Cerebellar cortex (tissue), 1 donor: Measurements from ENCODE around the gene ANXA3.
A peak's percentile ranks its signal among the peaks of the same experiment; 100 is the strongest.

Experiments
- DNase-seq: peaks from one replicate; pipeline ENCODE4 v3.0.0-alpha.2; 2015; ENCODE audit warnings: low spot score

Gene ANXA3

GRCh38 chr4:78611215-78611558 is 59.6 kb downstream of the ANXA3 start:
- no peak for DNase-seq

- peak; percentile 15 for DNase-seq
Observed at GRCh38 chr4:78612398-78613178, 61.0 kb downstream of the ANXA3 start.

- DNase-seq, result no peak
Observed at GRCh38 chr4:78613522-78614321, 62.2 kb downstream of the ANXA3 start.

GRCh38 chr4:78616046-78616498 is 64.5 kb downstream of the ANXA3 start:
- DNase-seq, result no peak

- no peak for DNase-seq
Observed at GRCh38 chr4:78618436-78618835, 66.9 kb downstream of the ANXA3 start.

GRCh38 chr4:78621395-78621794 is 69.8 kb downstream of the ANXA3 start:
- no peak for DNase-seq

GRCh38 chr4:78622253-78622979 is 70.8 kb downstream of the ANXA3 start:
- DNase-seq, result no peak

- no peak for DNase-seq
Observed at GRCh38 chr4:78624048-78624447, 72.5 kb downstream of the ANXA3 start.

- DNase-seq, result no peak
Observed at GRCh38 chr4:78625073-78625472, 73.5 kb downstream of the ANXA3 start.

- DNase-seq, result no peak
Observed at GRCh38 chr4:78627046-78627965, 75.7 kb downstream of the ANXA3 start.

GRCh38 chr4:78627966-78628678 is 76.6 kb downstream of the ANXA3 start:
- no peak for DNase-seq

GRCh38 chr4:78629991-78630541 is 78.5 kb downstream of the ANXA3 start:
- no peak for DNase-seq

GRCh38 chr4:78630615-78631014 is 79.0 kb downstream of the ANXA3 start:
- DNase-seq, result no peak

GRCh38 chr4:78634011-78634664 is 82.6 kb downstream of the ANXA3 start:
- DNase-seq, result peak; percentile 40

GRCh38 chr4:78638337-78639172 is 87.0 kb downstream of the ANXA3 start:
- DNase-seq, result no peak

GRCh38 chr4:78640714-78641113 is 89.1 kb downstream of the ANXA3 start:
- DNase-seq, result no peak

- DNase-seq, result no peak
Observed at GRCh38 chr4:78642934-78643333, 91.4 kb downstream of the ANXA3 start.

- no peak for DNase-seq
Observed at GRCh38 chr4:78644063-78644691, 92.6 kb downstream of the ANXA3 start.
